ENCODE data around the gene ADAMTS15. TPM values are rescaled to one million over a fixed set of nuclear protein-coding genes. Genes with fewer than 3 reads are reported as not detected.

Gene ADAMTS15
- total and polyA plus RNA-seq, 10 of the 15 experiments (the other 5 are each of a cell fraction or from before 2014, with no cell fraction given) = not detected

DNA sequence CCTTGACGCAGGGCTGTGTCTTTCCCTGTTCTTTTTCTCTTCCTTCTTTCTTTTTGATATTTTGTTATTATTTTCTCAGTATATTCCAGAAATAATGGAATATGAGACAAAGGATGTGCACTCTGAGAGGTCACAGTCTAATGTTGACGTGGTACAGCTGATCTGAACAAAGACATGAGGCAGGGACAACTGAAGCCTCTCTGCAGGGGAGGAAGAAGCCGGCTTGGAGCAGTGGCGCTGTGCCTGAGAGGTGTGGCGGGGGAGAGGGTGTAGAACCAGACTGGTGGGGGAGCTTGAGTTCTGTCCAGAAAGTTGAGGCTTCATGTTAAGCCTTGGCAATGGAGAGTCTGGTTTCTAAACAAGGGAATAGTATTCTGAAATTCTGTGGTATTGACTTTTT lies 34.7 kb downstream of the ADAMTS15 start:
- ChIA-PET POLR2A (no interaction called here), SMC1A (ENCODE audit: uncharacterized antibody, unreplicated experiment) (no interaction called here), CTCF (no interaction called here), RAD21 (ENCODE audit: unreplicated experiment) (no interaction called here)
- Histone ChIP-seq H3K9me3 (replicated peaks; ENCODE audit: control insufficient read depth, insufficient read depth, low read length) (no peaks in the 10 kb centered on the region), H3K9ac (ENCODE audit: control insufficient read depth, insufficient read depth, low read length) (no peak overlapping the region), H2AFZ (ENCODE audit: control insufficient read depth, low read depth, low read length) (no peak overlapping the region), H3K4me2 (ENCODE audit: control insufficient read depth, insufficient read depth) (no peak overlapping the region), H3K27me3 (replicated peaks in 1 of 2; ENCODE audit: control insufficient read depth in 2 of 2, insufficient read depth in 2 of 2, low read length in 1 of 2) (peaks cover 0 to 3% of the 10 kb centered on the region in 2 experiments; a peak in 2 of 4 replicates), H3K4me1 (ENCODE audit: control insufficient read depth, insufficient read depth, low read length) (no peaks in the 10 kb centered on the region), H3K4me3 (no peak overlapping the region), H3K36me3 (ENCODE audit: control insufficient read depth in 2 of 2, insufficient read depth in 2 of 2, low read length in 1 of 2) (no peaks in the 10 kb centered on the region), H3K27ac (ENCODE audit: control insufficient read depth, insufficient read depth) (no peak overlapping the region), H3K79me2 (ENCODE audit: control insufficient read depth, insufficient read depth, low read length) (no peaks in the 10 kb centered on the region), H4K20me1 (ENCODE audit: control insufficient read depth, insufficient read depth) (no peaks in the 10 kb centered on the region)
- no TSS peak for BruUV-seq (replicated peaks)
- intact Hi-C loops (cut with micrococcal nuclease; ENCODE audit: unreplicated experiment) = no loop called here
- in situ Hi-C loops (cut with MboI) = no loop called here
- 29% methylated on average over 5 of the region's 5 CpGs for WGBS (ENCODE audit: insufficient coverage, insufficient replicate concordance, low lambda C conversion rate, missing lambda C conversion rate)
- DNase-seq (ENCODE audit: low read depth, low spot score) (no peak), FAIRE-seq (no peak), ATAC-seq (no peak)
- TF ChIP-seq, protein P1, sequence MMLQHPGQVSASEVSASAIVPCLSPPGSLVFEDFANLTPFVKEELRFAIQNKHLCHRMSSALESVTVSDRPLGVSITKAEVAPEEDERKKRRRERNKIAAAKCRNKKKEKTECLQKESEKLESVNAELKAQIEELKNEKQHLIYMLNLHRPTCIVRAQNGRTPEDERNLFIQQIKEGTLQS (IDR thresholded peaks at IDR 0.05; ENCODE audit: borderline replicate concordance, extremely low read depth, low read depth, low read length) = no peak
- TF ChIP-seq FOXK2 (IDR thresholded peaks at IDR 0.05) = no peak
- no peak for TF ChIP-seq MEF2B (IDR thresholded peaks at IDR 0.05; ENCODE audit: partially characterized antibody, poor library complexity, severe bottlenecking)
- no peak for TF ChIP-seq ZZZ3 (IDR thresholded peaks at IDR 0.05; ENCODE audit: control insufficient read depth, insufficient read length, low read depth)
- TF ChIP-seq YY1 (IDR thresholded peaks at IDR 0.05; ENCODE audit: low read depth, low read length) = no peak
- TF ChIP-seq MYB (IDR thresholded peaks at IDR 0.05; ENCODE audit: borderline replicate concordance, low read depth, low read length) = no peak
- no peak for TF ChIP-seq POLR2AphosphoS2 (IDR thresholded peaks at IDR 0.05; ENCODE audit: low read depth, low read length)
- TF ChIP-seq, protein P2, sequence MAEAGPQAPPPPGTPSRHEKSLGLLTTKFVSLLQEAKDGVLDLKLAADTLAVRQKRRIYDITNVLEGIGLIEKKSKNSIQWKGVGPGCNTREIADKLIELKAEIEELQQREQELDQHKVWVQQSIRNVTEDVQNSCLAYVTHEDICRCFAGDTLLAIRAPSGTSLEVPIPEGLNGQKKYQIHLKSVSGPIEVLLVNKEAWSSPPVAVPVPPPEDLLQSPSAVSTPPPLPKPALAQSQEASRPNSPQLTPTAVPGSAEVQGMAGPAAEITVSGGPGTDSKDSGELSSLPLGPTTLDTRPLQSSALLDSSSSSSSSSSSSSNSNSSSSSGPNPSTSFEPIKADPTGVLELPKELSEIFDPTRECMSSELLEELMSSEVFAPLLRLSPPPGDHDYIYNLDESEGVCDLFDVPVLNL (IDR thresholded peaks at IDR 0.05; ENCODE audit: low read depth, low read length) = no peak
- TF ChIP-seq SREBF2 (IDR thresholded peaks at IDR 0.05; ENCODE audit: low read length) = no peak
- no peak for TF ChIP-seq MXI1 (IDR thresholded peaks at IDR 0.05; ENCODE audit: low read depth, low read length)
- no peak for TF ChIP-seq CHD4 (IDR thresholded peaks at IDR 0.05)
- TF ChIP-seq, protein P3, sequence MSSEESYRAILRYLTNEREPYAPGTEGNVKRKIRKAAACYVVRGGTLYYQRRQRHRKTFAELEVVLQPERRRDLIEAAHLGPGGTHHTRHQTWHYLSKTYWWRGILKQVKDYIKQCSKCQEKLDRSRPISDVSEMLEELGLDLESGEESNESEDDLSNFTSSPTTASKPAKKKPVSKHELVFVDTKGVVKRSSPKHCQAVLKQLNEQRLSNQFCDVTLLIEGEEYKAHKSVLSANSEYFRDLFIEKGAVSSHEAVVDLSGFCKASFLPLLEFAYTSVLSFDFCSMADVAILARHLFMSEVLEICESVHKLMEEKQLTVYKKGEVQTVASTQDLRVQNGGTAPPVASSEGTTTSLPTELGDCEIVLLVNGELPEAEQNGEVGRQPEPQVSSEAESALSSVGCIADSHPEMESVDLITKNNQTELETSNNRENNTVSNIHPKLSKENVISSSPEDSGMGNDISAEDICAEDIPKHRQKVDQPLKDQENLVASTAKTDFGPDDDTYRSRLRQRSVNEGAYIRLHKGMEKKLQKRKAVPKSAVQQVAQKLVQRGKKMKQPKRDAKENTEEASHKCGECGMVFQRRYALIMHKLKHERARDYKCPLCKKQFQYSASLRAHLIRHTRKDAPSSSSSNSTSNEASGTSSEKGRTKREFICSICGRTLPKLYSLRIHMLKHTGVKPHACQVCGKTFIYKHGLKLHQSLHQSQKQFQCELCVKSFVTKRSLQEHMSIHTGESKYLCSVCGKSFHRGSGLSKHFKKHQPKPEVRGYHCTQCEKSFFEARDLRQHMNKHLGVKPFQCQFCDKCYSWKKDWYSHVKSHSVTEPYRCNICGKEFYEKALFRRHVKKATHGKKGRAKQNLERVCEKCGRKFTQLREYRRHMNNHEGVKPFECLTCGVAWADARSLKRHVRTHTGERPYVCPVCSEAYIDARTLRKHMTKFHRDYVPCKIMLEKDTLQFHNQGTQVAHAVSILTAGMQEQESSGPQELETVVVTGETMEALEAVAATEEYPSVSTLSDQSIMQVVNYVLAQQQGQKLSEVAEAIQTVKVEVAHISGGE (CRISPR knock-in tag; IDR thresholded peaks at IDR 0.05) = no peak
- TF ChIP-seq SPI1 (IDR thresholded peaks at IDR 0.05; ENCODE audit: borderline replicate concordance, insufficient read depth, low read depth, low read length) = no peak
- TF ChIP-seq, protein P4, sequence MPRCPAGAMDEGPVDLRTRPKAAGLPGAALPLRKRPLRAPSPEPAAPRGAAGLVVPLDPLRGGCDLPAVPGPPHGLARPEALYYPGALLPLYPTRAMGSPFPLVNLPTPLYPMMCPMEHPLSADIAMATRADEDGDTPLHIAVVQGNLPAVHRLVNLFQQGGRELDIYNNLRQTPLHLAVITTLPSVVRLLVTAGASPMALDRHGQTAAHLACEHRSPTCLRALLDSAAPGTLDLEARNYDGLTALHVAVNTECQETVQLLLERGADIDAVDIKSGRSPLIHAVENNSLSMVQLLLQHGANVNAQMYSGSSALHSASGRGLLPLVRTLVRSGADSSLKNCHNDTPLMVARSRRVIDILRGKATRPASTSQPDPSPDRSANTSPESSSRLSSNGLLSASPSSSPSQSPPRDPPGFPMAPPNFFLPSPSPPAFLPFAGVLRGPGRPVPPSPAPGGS (IDR thresholded peaks at IDR 0.05; ENCODE audit: borderline replicate concordance, insufficient read depth, low read depth, low read length, poor library complexity, severe bottlenecking) = no peak
- no peak for TF ChIP-seq SUPT20H (IDR thresholded peaks at IDR 0.05; ENCODE audit: borderline replicate concordance, control insufficient read depth, low read depth, low read length)
- no peak for TF ChIP-seq ZNF384 (IDR thresholded peaks at IDR 0.05; ENCODE audit: borderline replicate concordance, low read depth, low read length)
- TF ChIP-seq MTA3 (IDR thresholded peaks at IDR 0.05; ENCODE audit: borderline replicate concordance, low read length) = no peak
